ENCODE data around the gene LMAN2. TPM values are rescaled to one million over a fixed set of nuclear protein-coding genes. Genes with fewer than 3 reads are reported as not detected.

Gene LMAN2
- total and polyA plus RNA-seq, 2 experiments from 2014 or later = 163 to 261 TPM

- Histone ChIP-seq H3K27me3 (peaks cover 3% of the 10 kb centered on the region), H3K4me1 (ENCODE audit: low read depth) (no peaks in the 10 kb centered on the region), H3K36me3 (no peaks in the 10 kb centered on the region), H3K4me3 (no peak overlapping the region), H3K9me3 (ENCODE audit: low read depth) (no peaks in the 10 kb centered on the region), H3K27ac (no peak overlapping the region)
- TF ChIP-seq, protein P1, sequence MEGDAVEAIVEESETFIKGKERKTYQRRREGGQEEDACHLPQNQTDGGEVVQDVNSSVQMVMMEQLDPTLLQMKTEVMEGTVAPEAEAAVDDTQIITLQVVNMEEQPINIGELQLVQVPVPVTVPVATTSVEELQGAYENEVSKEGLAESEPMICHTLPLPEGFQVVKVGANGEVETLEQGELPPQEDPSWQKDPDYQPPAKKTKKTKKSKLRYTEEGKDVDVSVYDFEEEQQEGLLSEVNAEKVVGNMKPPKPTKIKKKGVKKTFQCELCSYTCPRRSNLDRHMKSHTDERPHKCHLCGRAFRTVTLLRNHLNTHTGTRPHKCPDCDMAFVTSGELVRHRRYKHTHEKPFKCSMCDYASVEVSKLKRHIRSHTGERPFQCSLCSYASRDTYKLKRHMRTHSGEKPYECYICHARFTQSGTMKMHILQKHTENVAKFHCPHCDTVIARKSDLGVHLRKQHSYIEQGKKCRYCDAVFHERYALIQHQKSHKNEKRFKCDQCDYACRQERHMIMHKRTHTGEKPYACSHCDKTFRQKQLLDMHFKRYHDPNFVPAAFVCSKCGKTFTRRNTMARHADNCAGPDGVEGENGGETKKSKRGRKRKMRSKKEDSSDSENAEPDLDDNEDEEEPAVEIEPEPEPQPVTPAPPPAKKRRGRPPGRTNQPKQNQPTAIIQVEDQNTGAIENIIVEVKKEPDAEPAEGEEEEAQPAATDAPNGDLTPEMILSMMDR (IDR thresholded peaks at IDR 0.05; ENCODE audit: low read depth, low read length) = no peak
- DNase-seq (ENCODE audit: low read depth in 1 of 2, low spot score in 1 of 2) = no peak
Observed at GRCh38 chr5:177393990-177394389, 42.5 kb upstream of the LMAN2 start.

DNA sequence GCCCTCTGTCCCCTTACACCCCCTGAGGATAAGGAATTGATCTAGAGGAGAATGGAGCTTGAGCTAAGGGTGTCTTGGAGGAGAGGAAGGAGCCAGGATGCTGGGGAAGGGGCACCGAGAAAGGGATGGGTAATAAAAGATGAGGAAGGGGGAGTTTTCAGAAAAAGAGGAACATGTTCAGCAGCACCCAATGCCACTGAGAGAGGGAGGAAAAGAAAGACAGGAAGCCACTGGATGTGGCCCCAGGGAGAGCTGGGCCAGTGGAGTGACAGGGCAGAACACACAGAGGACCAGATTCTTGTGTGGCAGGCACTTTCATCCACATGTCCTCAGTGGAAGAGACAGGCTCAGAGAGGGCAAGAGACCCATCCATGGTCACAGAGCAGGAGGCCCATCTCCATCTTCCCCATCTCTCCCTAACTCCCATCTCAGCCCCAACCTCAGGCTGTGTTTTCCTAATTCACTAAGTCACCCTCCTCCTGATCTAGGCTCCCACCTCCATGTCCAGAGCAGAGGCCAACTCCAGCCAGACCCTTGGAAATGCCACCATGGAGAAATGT, 41.8 kb upstream of the LMAN2 start:
- TF ChIP-seq, protein P1 (IDR thresholded peaks at IDR 0.05; ENCODE audit: low read depth, low read length) = no peak
- H3K27ac ChIP-seq = no peak overlapping the region
- no peaks in the 10 kb centered on the region for H3K4me1 ChIP-seq (ENCODE audit: low read depth)
- DNase-seq (ENCODE audit: low read depth in 1 of 2, low spot score in 1 of 2) = no peak
- no peak overlapping the region for H3K4me3 ChIP-seq
- H3K9me3 ChIP-seq (ENCODE audit: low read depth) = no peaks in the 10 kb centered on the region
- H3K27me3 ChIP-seq = peaks cover 10% of the 10 kb centered on the region
- H3K36me3 ChIP-seq = no peaks in the 10 kb centered on the region

DNA sequence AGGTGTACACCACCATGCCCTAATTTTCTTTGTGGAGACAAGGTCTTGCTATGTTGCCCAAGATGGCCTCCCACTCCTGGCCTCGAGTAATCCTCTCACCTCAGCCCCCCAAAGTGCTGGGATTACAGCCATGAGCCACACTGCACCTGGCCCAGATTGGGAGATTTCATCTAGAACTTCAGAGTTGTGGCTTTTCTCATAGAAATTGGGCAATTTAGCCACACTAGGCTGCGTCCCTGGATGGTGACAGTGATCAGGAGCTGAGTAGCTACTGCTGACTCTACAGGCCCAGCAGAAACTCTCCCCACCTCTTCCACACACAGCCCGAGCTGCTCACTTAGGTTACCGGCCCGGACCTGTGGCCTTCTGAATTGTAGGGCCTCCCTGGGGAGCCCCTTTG, 41.3 kb upstream of the LMAN2 start:
- Histone ChIP-seq H3K27ac (no peak overlapping the region), H3K27me3 (peaks cover 10% of the 10 kb centered on the region), H3K9me3 (ENCODE audit: low read depth) (no peaks in the 10 kb centered on the region), H3K4me3 (no peak overlapping the region), H3K36me3 (no peaks in the 10 kb centered on the region), H3K4me1 (ENCODE audit: low read depth) (no peaks in the 10 kb centered on the region)
- TF ChIP-seq, protein P1 (IDR thresholded peaks at IDR 0.05; ENCODE audit: low read depth, low read length) = no peak
- DNase-seq (ENCODE audit: low read depth in 1 of 2, low spot score in 1 of 2) = no peak

GRCh38 chr5:177390363-177391300, 39.2 kb upstream of the LMAN2 start:
- Histone ChIP-seq H3K27me3 (peaks cover 21% of the 10 kb centered on the region), H3K36me3 (no peaks in the 10 kb centered on the region), H3K9me3 (ENCODE audit: low read depth) (no peaks in the 10 kb centered on the region), H3K4me1 (ENCODE audit: low read depth) (no peaks in the 10 kb centered on the region), H3K27ac (no peak overlapping the region), H3K4me3 (no peak overlapping the region)
- TF ChIP-seq, protein P1 (IDR thresholded peaks at IDR 0.05; ENCODE audit: low read depth, low read length) = peak; percentile 92
- peak; percentile 84 to 87 for DNase-seq (ENCODE audit: low read depth in 1 of 2, low spot score in 1 of 2)

- peak in 1 of 2 donors; percentile 67 for DNase-seq (ENCODE audit: low read depth in 1 of 2, low spot score in 1 of 2)
- no peaks in the 10 kb centered on the region for H3K36me3 ChIP-seq
- peaks cover 21% of the 10 kb centered on the region for H3K27me3 ChIP-seq
- H3K4me1 ChIP-seq (ENCODE audit: low read depth) = no peaks in the 10 kb centered on the region
- no peaks in the 10 kb centered on the region for H3K9me3 ChIP-seq (ENCODE audit: low read depth)
- no peak overlapping the region for H3K4me3 ChIP-seq
- TF ChIP-seq, protein P1 (IDR thresholded peaks at IDR 0.05; ENCODE audit: low read depth, low read length) = no peak
- no peak overlapping the region for H3K27ac ChIP-seq
Observed at GRCh38 chr5:177389241-177390169, 38.0 kb upstream of the LMAN2 start.
